Esophagus muscularis mucosa (tissue), 4 donors: ENCODE results near the gene RHAG. TPM values are rescaled to one million over a fixed set of nuclear protein-coding genes. Genes with fewer than 3 reads are reported as not detected.
A peak's percentile ranks its signal among the peaks of the same experiment; 100 is the strongest.
"Not testable (repeated sequence)": the region's sequence is repeated elsewhere in the genome, so short reads cannot be mapped to it uniquely, and the experiment has no call there.

Source experiments
- DNase-seq: peaks from one replicate; pipeline ENCODE4 v3.0.0-alpha.2; 2017; ENCODE audit errors: extremely low spot score
- H3K27ac ChIP-seq, 4 donors: fragments of 200-600 bp; sonication (generic); replicated peaks in 1 of 4; 1 replicate in 3 of 4; 2 replicates in 1 of 4; pipeline ENCODE4 v1.5.1; 2016 to 2019; ENCODE audit warnings: mild to moderate bottlenecking in 1 of 4
- H3K27me3 ChIP-seq, 4 donors: fragments of 200-600 bp; sonication (generic); one replicate each; pipeline versions ENCODE4 v1.5.1 to v1.6.0; 2016 to 2019
- H3K36me3 ChIP-seq, 4 donors: fragments of 200-600 bp; sonication (generic); one replicate each; pipeline ENCODE4 v1.5.1; 2016 to 2019
- H3K4me1 ChIP-seq, 4 donors: fragments of 200-600 bp; sonication (generic); one replicate each; pipeline ENCODE4 v1.5.1; 2016 to 2019
- H3K4me3 ChIP-seq, 4 donors: fragments of 200-600 bp; sonication (generic); 1 replicate in 2 of 4; 2 replicates in 2 of 4; pipeline ENCODE4 v1.5.1; 2016 to 2019; ENCODE audit warnings: mild to moderate bottlenecking in 4 of 4, moderate library complexity in 1 of 4
- H3K9me3 ChIP-seq, 4 donors: fragments of 200-600 bp; sonication (generic); 1 replicate in 3 of 4; 2 replicates in 1 of 4; pipeline ENCODE4 v1.5.1; 2016 to 2019
- CTCF ChIP-seq, 3 experiments: fragments of 200-600 bp in 2 of 3; fragments of 450-650 bp in 1 of 3; sonication (generic) in 2 of 3; IDR thresholded peaks; one replicate each; pipeline ENCODE4 v1.5.1; 2017 to 2019; ENCODE audit warnings: antibody characterized with exemption in 3 of 3, mild to moderate bottlenecking in 2 of 3, moderate library complexity in 1 of 3
- EP300 ChIP-seq: sonication (generic); formaldehyde crosslinking; IDR thresholded peaks from one replicate; pipeline ENCODE4 v1.6.1; 2017; ENCODE audit warnings: antibody characterized with exemption
- POLR2A ChIP-seq: fragments of 450-650 bp; IDR thresholded peaks from one replicate; pipeline ENCODE4 v1.6.1; 2017; ENCODE audit warnings: antibody characterized with exemption, moderate library complexity, mild to moderate bottlenecking, low read depth
- POLR2AphosphoS5 ChIP-seq, 2 donors: sonication (generic); formaldehyde crosslinking; IDR thresholded peaks; one replicate each; pipeline ENCODE4 v1.6.1; 2017; ENCODE audit warnings: antibody characterized with exemption in 2 of 2
- WGBS: methylation state at CpG from one replicate; pipeline ENCODE4 v1.1.5; 2018; 5-methylcytosine and 5-hydroxymethylcytosine counted together
- intact Hi-C: fragments of 100-400 bp; cut with DNase I; formaldehyde crosslinking; loops from one replicate; pipeline ENCODE4 v1.15.1; 2023
- total RNA-seq, 4 donors: library from RNA; depleted of rRNA; stranded (reverse); fragments of >200 nt; gene quantifications; one replicate each; pipeline versions ENCODE4 v1.1.0 to v1.2.1, GENCODE V29; 2016

The RHAG gene
- total RNA-seq, 4 donors from 2014 or later, result 0.42 to 1.4 (median 0.99) TPM; not detected in 1

GRCh38 chr6:49606721-49607390, 29.8 kb downstream of the RHAG start:
- H3K27me3 ChIP-seq, result no peaks in the 10 kb centered on the region
- H3K36me3 ChIP-seq, result no peaks in the 10 kb centered on the region
- H3K27ac ChIP-seq, result no peak overlapping the region
- intact Hi-C loops, result loop anchor here (2.0 kb wide), 1 partner anchor 74 kb away; no protein-coding TSS in a partner anchor
- TF ChIP-seq CTCF (IDR thresholded peaks at IDR 0.05), result peak; percentile 74 to 88 (median 84)
- no peak for TF ChIP-seq POLR2A
- TF ChIP-seq POLR2AphosphoS5 (IDR thresholded peaks at IDR 0.05), result peak in 1 of 2 donors; percentile 8
- H3K9me3 ChIP-seq, result no peaks in the 10 kb centered on the region
- DNase-seq, result no peak
- 25% methylated on average over 4 of the region's 4 CpGs for WGBS
- H3K4me1 ChIP-seq, result peaks cover 0 to 5% (median 0%) of the 10 kb centered on the region in 4 donors
- no peak overlapping the region for H3K4me3 ChIP-seq

- H3K9me3 ChIP-seq, H3K4me3 ChIP-seq, H3K27ac ChIP-seq, H3K4me1 ChIP-seq, DNase-seq, H3K27me3 ChIP-seq, H3K36me3 ChIP-seq, intact Hi-C loops: not testable (repeated sequence)
- WGBS, result 84% methylated on average over 3 of the region's 3 CpGs
Measured at GRCh38 chr6:49604080-49604479, 32.6 kb downstream of the RHAG start.

DNA sequence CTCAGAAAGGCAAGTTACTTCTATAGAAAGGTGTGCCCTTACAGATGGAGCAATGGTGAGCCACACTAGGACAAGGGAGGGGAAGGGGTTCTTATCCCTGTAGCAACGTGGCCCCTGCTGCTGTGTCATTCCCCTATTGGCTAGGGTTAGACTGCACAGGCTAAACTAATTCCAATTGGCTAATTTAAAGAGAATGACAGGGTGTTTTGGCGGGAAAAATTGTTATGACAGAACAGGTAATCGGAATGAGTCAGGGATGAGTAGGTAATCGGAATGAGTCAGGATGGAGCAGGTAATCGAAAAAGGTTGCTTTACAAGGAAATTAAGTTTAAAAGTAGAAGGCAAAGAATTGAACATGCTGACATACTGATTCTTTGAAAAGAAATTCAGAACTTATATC, 49.4 kb downstream of the RHAG start:
- H3K9me3 ChIP-seq, H3K4me3 ChIP-seq, H3K4me1 ChIP-seq, H3K27me3 ChIP-seq, H3K27ac ChIP-seq, intact Hi-C loops, DNase-seq, H3K36me3 ChIP-seq: not testable (repeated sequence)
- WGBS, result 83% methylated on average over 5 of the region's 5 CpGs

- intact Hi-C loops, result no loop called here
- H3K27me3 ChIP-seq, result no peaks in the 10 kb centered on the region
- H3K27ac ChIP-seq, result no peak overlapping the region
- H3K9me3 ChIP-seq, result no peaks in the 10 kb centered on the region
- H3K4me1 ChIP-seq, result no peaks in the 10 kb centered on the region
- DNase-seq, result no peak
- no peaks in the 10 kb centered on the region for H3K36me3 ChIP-seq
- TF ChIP-seq POLR2A (no peak), POLR2AphosphoS5 (IDR thresholded peaks at IDR 0.05) (no peak), EP300 (no peak), CTCF (IDR thresholded peaks at IDR 0.05) (no peak)
- WGBS, result 71% methylated on average over 1 of the region's 1 CpG
- no peak overlapping the region for H3K4me3 ChIP-seq
Measured at GRCh38 chr6:49582529-49582928, 54.1 kb downstream of the RHAG start.

GRCh38 chr6:49579649-49580048, 57.0 kb downstream of the RHAG start:
- Histone ChIP-seq H3K27ac (no peak overlapping the region), H3K4me3 (no peak overlapping the region), H3K27me3 (no peaks in the 10 kb centered on the region), H3K4me1 (no peaks in the 10 kb centered on the region), H3K36me3 (no peaks in the 10 kb centered on the region), H3K9me3 (no peaks in the 10 kb centered on the region)
- DNase-seq, result no peak
- no peak for TF ChIP-seq POLR2AphosphoS5 (IDR thresholded peaks at IDR 0.05)
- TF ChIP-seq POLR2A, result no peak
- intact Hi-C loops, result no loop called here

DNA sequence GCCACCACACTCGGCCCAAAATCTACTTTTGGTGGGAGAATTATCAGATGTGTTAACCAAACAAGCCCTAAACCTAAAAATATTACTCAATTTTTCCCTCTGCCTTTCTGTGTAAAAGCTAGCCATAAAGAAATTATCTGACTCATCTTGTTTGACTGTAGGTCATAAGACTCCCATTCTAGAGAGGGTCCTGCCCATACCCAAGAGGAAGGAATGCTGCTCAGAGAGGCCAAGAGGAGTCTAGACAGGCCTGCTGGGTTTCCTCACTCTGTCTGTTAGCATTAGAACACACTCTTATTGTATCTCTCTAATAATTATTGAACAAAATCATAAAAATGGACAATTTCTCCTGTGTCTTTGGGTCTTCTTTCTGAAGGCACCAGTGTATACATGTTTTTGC, 60.0 kb downstream of the RHAG start:
- H3K4me1 ChIP-seq, result no peaks in the 10 kb centered on the region
- no peak overlapping the region for H3K27ac ChIP-seq
- H3K4me3 ChIP-seq, result no peak overlapping the region
- no peaks in the 10 kb centered on the region for H3K36me3 ChIP-seq
- H3K27me3 ChIP-seq, result no peaks in the 10 kb centered on the region
- DNase-seq, result no peak
- no CpG with 5 or more reads among the region's 1 CpG for WGBS
- no peaks in the 10 kb centered on the region for H3K9me3 ChIP-seq
- TF ChIP-seq POLR2A (no peak), POLR2AphosphoS5 (IDR thresholded peaks at IDR 0.05) (no peak), CTCF (IDR thresholded peaks at IDR 0.05) (no peak), EP300 (no peak)
- intact Hi-C loops, result no loop called here
